Measurements from ENCODE around the gene VPREB3.

The VPREB3 gene

DNA sequence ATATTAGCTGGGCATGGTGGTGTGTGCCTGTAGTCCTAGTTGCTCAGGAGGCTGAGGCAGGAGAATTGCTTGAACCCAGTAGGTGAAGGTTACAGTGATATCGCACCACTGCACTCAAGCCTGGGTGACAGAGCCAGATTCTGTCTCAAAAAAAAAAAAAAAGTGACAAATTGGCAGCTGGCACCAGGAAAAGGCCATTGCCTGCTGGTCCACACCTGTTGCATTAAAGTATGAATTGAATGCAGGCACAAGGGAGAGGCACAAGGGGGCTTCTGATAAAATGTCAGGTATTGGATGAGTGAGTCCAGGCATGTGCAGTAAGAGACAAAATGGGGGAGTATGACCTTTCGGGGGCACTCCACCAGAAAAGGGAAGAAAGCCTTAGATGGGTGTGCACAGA is 31.5 kb downstream of the VPREB3 start:
- no peak for DNase-seq

DNA sequence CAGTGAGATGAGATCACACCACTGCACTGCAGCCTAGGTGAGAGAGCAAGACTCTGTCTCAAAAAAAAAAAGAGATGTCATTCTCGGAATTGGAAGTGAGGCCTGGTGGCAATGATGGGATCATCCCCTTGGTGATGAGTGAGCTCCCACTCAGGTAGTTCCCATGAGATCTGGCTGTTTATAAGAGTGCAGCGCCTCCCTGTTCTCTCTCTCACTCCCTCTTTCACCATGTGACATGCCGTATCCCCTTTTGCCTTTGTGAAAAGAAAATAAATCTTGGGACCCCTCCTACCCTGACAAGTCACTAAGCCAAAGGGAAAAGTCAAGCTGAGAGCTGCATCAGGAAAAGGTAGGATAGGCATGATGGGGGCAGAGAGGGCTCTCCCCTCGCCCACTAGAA is 32.1 kb downstream of the VPREB3 start:
- no peak for DNase-seq

DNA sequence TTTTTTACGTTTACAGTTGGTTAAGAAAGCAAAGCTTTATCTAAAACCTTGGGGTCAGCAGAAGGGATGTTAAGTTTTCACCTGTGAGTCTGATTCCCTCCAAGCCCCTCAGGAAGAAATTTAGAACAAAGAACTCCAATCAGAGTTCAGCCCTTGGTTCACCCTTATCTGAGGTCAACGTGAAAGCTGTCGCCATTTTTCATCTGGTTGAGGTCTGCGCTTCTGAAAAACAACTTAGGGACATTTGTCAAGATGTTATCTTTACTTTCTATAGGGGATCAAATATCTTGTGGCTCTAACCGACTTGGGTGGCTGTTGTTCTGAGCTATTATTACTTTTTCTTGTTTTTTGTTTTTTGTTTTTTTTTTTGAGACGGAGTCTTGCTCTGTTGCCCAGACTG is 33.4 kb downstream of the VPREB3 start:
- DNase-seq: no peak

DNA sequence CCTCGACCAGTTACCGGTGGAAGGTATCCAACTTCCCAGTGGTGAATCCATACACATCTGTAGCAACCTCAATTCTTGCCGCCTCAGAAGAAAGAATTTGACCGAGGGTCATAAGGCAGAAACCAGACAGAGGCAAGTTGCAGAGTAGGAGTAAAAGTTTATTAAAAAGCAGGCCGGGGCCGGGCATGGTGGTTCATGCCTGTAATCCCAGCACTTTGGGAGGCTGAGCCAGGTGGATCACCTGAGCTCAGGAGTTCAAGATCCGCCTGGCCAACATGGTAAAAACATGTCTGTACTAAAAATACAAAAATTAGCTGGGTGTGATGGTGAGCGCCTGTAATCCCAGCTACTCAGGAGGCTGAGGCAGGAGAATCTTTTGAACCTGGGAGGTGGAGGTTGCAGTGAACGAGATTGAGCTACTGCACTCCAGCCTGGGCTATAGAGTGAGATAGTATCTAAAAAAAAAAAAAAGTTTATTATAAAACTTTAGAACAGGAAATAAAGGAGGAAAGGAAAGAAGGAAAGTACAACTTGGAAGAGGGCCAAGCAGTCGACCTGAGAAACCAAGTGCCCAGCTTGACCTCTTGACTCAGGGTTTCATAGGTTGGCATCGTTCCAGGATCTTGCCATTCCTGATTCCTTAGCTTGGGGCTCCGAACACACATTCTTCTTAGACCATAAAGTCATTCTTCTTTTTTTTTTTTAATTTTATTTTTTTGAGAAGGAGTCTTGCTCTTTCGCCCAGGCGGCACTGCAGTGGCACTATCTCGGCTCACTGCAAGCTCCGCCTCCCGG is 35.7 kb downstream of the VPREB3 start:
- DNase-seq: no peak

DNA sequence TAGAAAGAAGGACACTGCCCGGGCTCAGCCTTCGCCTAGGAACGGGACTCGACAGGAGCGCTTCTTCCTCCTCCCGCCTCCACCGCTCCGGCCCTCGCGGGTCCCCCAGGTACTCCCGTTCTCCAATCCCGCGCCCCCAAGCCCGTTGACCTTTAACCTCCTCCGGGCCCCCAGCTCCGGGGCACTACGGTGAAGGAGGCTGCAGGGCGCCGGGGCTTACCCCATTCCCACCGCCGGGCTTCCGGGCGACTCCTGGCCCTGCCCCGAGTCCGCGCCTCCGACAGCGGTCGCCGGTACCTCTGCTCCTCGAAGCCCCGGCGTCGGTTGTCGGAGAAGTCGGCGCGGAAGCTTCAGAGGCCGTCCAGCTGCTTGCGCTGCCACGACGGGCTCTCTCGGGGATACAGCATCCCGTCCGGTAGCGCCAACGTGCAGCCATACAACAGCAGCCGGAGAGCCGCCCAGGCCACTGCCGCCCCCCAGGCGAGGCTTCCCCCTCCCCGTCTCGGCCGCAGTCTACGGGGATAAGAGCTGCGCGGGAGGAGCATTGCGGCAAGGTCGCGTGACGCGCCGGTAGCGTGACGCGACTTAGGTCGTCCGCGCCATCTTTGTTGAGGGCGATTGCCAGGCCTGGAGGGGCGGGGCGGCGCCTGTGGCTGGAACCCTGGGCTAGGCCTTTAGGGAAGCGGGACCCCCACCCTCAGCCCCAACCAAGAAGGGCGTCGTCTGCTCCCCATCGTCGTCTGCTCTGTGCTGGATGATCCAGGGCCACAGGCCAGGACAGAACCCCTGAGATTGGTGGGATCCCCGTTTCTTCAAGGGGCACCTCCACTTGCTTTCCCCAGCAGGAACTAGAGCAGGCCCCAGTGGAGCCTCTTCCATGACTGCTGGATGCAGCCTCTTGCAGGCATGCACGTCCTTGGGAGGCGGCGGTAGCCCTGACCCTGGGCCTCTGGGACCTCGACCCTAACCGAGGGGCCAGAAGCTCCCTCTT is 37.1 kb downstream of the VPREB3 start:
- peak; percentile 85 to 87 for DNase-seq

DNA sequence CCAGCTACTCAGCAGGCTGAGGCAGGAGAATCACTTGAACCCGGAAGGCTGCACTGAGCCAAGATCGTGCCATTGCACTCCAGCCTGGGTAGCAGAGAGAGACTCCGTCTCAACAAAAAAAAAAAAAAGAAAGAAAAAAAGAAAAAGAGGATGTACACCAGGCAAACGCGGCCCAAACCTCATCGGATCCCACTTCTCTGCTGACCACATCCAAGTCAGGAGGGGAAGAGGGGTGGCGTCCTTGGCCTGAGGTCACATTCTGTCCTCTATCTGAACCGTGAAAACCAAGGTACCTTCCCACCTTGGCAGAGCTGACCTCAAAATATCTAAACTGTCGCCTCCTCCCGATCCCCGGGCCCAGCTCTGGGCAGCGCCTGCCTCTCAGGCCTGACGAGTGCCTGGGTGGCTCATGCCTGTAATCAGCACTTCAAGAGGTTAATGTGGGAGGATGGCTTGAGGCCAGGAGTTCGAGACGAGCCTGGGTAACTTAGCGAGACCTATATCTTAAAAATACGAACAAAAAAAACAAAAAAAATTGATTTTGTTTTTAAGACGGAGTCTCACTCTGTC is 38.3 kb downstream of the VPREB3 start:
- no peak for DNase-seq

DNA sequence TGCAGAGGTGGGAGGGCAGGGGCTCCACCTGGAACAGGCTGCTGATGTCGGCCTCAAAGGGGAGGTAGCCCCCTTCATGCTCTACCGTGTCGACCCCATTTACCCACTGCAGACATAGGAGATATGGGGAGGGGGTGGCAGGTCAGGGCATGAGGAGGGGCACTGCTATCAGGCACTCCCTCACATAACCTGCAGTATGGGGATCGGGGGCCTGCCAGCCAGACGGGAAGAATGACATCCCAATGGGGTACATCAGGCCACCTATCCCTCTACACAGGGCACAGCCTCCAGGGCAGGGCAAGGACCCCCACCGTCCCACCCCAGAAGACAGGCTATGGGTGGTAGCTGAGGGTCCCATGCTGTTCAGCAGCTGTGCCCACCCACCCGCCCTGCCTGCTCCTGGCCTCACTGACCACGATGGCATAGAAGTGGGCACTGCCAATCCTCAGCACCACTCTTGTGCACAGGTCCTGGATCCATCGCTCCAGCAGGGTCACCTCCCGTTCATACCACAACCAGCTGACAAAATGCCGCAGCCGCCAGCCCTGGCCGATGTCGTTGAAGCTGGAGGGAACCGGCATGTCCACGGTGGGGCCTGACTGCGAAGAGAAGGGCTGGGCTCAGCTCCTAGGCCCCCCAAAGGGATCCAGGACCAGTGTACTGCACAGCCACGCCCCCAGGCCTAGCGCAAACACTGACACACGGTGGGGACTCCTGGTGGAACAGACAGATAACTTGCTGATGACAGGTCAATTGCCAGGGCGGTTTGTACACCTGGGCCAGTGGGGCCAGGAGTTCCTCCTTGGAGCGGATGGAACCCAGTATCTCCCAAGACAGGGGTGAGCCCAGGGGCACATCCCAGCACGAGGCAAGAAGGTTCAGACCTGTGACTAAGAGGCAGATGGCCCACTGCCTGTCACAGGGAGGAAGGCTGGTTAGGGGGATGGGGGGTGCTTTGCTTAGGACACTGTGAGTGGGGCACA is 39.3 kb downstream of the VPREB3 start:
- no peak for DNase-seq

DNA sequence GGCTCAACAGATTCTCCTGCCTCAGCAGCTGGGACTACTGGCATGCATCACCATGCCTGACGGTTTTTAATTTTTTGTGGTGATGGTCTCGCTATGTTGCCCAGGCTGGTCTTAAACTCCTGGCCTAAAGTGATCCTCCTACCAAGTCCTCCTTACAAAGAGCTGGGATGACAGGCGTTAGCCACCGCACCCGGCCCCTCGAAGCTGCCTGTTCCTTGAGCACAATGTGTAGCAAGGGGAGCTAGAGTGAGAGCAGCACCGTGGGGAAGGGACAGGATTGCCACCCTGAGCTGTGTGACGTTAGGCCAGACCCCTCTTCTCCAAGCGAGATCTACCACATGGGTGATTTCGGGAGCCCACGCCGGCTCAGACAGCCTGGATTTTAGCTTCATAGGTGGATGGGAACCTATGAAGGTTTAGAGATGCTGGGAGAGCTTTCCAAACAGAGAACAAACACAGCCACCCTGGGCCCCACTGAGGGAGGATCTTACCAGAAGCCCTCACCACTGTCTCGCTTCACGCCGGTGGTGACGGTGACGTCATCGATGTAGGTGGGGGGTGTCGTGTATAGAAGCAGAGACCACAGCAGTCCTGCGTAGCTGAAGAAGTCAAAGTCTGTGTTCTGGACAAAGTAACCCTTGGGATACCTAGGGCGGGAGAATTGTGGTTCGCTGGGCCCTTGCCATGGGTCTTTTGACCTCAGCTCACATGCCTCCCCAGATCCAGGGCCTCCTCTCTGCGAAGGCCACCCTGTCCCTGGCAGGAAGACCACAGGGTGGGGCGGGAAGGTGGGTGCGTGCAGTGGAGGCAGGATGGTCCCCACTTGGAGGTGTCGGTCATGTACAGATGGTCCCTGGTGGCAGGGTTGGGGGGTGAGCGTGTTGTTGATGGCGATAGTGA is 40.3 kb downstream of the VPREB3 start:
- DNase-seq: no peak

DNA sequence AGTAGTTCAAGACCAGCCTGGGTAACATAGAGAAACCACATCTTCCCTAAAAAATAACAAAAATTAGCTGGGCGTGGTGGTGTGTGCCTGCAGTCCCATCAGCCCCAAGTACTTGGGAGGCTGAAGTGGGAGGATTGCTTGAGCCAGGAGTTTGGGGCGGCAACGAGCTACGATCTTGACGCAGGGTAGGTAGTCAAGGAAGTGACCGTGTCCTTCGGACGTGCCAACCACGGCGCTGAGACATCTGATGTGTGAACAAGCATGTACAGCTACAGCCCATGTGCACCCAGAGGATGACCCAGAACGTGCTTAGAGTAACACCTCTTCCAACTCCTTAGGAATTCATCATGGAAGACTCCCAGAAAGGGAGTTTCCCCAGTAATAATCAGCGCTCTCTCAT is 42.0 kb downstream of the VPREB3 start:
- no peak for DNase-seq

DNA sequence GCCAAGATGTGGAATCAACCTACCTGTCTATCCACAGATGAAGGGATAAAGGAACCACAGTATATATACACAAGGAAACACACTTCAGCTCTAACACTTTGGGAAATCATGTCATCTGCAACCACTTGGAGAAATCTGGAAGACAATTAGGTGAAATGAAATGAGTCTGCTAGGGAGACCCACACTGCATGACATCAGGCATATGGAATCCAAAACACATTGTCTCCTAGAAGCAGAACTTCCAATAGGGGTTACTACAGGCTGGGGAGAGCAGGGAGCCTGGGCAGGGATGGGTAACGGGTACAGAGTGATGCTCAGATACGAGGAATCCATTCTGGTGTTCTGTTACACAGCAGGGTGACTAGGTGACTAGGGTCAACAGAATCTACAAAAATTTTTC is 45.1 kb downstream of the VPREB3 start:
- no peak for DNase-seq

DNA sequence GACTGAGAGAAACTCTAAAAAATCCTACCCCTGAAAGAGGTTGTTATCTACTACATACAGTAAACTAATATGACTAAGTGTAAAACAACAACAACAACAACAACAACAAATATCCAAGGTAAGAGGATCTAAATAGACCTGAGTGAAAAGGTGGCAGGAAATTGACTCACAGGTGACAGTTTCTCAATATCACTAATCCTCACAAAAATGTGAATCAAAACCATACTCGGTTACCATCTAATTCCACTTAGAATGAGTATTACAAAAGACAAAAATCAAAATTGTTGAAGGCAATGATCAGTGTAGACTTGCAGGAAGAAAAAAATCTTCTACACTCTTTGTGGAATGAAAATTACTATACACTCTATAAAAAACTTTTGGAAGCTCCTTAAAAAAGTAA is 46.0 kb downstream of the VPREB3 start:
- DNase-seq: no peak

DNA sequence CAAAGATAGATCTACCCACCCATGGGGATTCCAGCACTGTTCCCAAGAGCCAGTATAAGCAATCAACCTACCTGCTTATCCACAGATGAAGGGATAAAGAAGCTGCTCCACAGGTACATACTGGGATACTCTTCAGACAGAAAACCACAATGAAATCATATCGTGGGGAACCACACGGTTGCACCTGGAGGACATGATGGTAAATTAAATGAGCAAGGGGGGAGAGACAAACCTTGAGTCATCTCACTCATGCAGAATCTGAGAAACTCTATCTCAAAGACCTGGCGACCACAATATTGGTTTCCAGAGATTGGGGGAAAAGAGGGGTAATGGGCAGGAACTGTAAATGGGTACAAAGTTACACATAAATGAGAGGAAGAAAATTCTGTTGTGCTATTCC is 48.9 kb downstream of the VPREB3 start:
- DNase-seq: no peak

DNA sequence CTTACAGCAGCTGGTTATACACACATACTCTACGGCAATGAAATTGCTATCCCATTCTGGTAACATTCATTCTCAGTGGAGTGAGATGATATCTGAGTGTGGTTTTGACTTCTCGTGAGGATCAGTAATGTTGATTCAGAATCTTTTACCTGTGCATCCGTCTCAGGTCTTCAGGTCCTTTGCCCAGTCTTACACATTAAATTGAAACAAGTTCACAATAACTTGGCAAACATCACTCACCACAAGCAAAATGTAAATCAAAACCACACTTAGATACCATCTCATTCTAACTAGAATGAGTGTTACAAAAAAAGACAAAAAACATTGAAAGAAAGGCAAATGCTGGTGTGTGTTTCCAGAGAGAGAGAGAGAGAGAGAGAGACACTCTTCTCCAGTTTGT is 49.4 kb downstream of the VPREB3 start:
- DNase-seq: peak in 1 of 2 donors; percentile 13

DNA sequence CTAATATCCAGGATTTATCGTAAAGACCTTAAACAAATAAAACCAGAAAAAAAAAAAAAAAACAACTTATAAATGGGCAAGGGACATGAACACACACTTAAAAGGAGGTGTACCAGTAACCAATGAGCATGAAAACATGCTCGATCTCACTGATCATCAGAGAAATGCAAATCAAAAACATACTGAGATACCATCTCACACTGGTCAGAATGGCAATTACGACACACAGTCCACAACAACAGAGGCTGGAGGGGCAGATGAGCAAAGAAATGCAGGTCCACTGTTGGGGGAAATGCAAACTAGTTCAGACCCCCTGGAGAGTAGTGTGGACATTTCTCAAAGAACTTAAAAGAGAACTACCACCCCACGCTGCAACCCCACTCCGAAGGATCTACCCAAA is 50.2 kb downstream of the VPREB3 start:
- no peak for DNase-seq

Measured in CD4-positive, alpha-beta T cell treated with Interleukin-4 for 1 hour (primary cell).